Measurements from ENCODE around the gene NOP56. TPM values are rescaled to one million over a fixed set of nuclear protein-coding genes. Genes with fewer than 3 reads are reported as not detected.

Gene NOP56
- total and polyA plus RNA-seq, 8 donors = 81.0 to 241 (median 206) TPM

DNA sequence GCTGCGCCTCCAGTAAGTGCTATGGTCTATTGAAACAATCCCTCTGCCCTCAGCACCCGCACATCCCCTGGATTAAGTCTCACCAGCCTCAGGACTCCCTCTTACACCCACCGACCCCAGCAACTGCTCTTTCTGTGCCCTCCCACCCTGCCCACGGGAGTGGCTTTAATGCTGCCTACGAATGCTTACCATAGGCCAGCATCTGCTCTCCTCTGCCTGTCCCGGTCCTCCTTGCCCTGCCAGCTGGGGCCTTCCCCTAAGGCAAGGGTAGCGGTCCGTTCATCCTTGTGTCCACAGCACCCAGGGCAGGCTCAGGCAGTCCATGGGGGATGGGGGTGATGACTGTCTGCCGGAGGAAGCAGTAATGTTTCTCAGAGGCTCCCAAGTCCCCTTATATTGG is 44.2 kb downstream of the NOP56 start:
- intact Hi-C loops (cut with DNase I) = no loop called here
- DNase-seq (no peak), ATAC-seq (no peak)
- Histone ChIP-seq H3K27me3 (peaks cover 19 to 60% of the 10 kb centered on the region in 2 donors), H3K36me3 (no peaks in the 10 kb centered on the region), H3K27ac (no peak overlapping the region), H3K9me3 (no peaks in the 10 kb centered on the region), H3K4me3 (no peak overlapping the region), H3K4me1 (peaks cover 4 to 15% of the 10 kb centered on the region in 2 donors)
- TF ChIP-seq, protein P1, sequence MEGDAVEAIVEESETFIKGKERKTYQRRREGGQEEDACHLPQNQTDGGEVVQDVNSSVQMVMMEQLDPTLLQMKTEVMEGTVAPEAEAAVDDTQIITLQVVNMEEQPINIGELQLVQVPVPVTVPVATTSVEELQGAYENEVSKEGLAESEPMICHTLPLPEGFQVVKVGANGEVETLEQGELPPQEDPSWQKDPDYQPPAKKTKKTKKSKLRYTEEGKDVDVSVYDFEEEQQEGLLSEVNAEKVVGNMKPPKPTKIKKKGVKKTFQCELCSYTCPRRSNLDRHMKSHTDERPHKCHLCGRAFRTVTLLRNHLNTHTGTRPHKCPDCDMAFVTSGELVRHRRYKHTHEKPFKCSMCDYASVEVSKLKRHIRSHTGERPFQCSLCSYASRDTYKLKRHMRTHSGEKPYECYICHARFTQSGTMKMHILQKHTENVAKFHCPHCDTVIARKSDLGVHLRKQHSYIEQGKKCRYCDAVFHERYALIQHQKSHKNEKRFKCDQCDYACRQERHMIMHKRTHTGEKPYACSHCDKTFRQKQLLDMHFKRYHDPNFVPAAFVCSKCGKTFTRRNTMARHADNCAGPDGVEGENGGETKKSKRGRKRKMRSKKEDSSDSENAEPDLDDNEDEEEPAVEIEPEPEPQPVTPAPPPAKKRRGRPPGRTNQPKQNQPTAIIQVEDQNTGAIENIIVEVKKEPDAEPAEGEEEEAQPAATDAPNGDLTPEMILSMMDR (IDR thresholded peaks at IDR 0.05) = no peak

DNA sequence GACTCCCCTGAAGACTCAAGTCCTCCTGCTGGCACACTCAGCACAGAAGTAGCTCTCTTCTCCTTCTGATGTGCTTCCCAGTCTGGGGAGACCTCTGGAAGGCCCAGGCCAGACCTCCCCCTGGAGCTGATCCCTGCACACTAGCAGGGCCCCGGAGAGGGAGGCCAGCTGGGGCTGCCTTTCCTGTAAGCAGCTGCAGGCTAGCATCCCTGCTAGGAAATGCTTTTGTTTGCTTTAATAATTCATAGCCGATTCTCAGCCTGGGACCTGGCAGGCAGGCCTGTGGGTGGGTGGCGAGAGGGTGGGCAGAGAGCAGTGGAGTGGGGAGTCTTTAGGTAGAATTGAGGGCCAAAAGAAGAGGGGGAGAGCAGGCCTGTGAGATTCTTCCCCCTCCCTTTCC is 45.3 kb downstream of the NOP56 start:
- H3K36me3 ChIP-seq = no peaks in the 10 kb centered on the region
- DNase-seq (no peak), ATAC-seq (no peak)
- no peaks in the 10 kb centered on the region for H3K9me3 ChIP-seq
- TF ChIP-seq, protein P1 (IDR thresholded peaks at IDR 0.05) = no peak
- H3K4me3 ChIP-seq = no peak overlapping the region
- peaks cover 19 to 52% of the 10 kb centered on the region in 2 donors for H3K27me3 ChIP-seq
- no peak overlapping the region for H3K27ac ChIP-seq
- H3K4me1 ChIP-seq = peaks cover 4 to 7% of the 10 kb centered on the region in 2 donors
- intact Hi-C loops (cut with DNase I) = no loop called here

- TF ChIP-seq, protein P1 (IDR thresholded peaks at IDR 0.05) = no peak
- intact Hi-C loops (cut with DNase I) = no loop called here
- Histone ChIP-seq H3K36me3 (no peaks in the 10 kb centered on the region), H3K9me3 (no peaks in the 10 kb centered on the region), H3K4me3 (no peak overlapping the region), H3K4me1 (peaks cover 4 to 6% of the 10 kb centered on the region in 2 donors), H3K27me3 (peaks cover 18 to 50% of the 10 kb centered on the region in 2 donors), H3K27ac (no peak overlapping the region)
- no peak for ATAC-seq
- no peak for DNase-seq
These were observed 45.9 kb downstream of the NOP56 start for GRCh38 chr20:2698186-2698817.

GRCh38 chr20:2698912-2699311 is 46.5 kb downstream of the NOP56 start:
- H3K27me3 ChIP-seq = peaks cover 12 to 44% of the 10 kb centered on the region in 2 donors
- no peaks in the 10 kb centered on the region for H3K36me3 ChIP-seq
- intact Hi-C loops (cut with DNase I) = no loop called here
- H3K4me1 ChIP-seq = peaks cover 0 to under 1% of the 10 kb centered on the region in 2 donors
- H3K27ac ChIP-seq = no peak overlapping the region
- ATAC-seq (no peak), DNase-seq (no peak)
- TF ChIP-seq, protein P1 (IDR thresholded peaks at IDR 0.05) = no peak
- no peak overlapping the region for H3K4me3 ChIP-seq
- H3K9me3 ChIP-seq = no peaks in the 10 kb centered on the region

- H3K4me1 ChIP-seq = no peaks in the 10 kb centered on the region
- intact Hi-C loops (cut with DNase I) = no loop called here
These were observed 47.5 kb downstream of the NOP56 start for GRCh38 chr20:2699775-2700413.

More at GRCh38 chr20:2699775-2700413, 47.5 kb downstream of the NOP56 start:
- H3K4me3 ChIP-seq = no peak overlapping the region
- no peaks in the 10 kb centered on the region for H3K9me3 ChIP-seq
- TF ChIP-seq, protein P1 (IDR thresholded peaks at IDR 0.05) = no peak
- peaks cover 3 to 34% of the 10 kb centered on the region in 2 donors for H3K27me3 ChIP-seq
- DNase-seq = no peak
- H3K36me3 ChIP-seq = no peaks in the 10 kb centered on the region
- ATAC-seq = no peak
- H3K27ac ChIP-seq = no peak overlapping the region

Measured in left lung (tissue), 10 donors.